ENCODE data around the gene THRB. TPM values are rescaled to one million over a fixed set of nuclear protein-coding genes. Genes with fewer than 3 reads are reported as not detected.
A peak's percentile ranks its signal among the peaks of the same experiment; 100 is the strongest.

Gene THRB
- total RNA-seq, 3 donors from 2014 or later, result 29.8 to 40.2 (median 39.2) TPM

- no peak for DNase-seq (ENCODE audit: low spot score in 2 of 2)
- Histone ChIP-seq H3K27ac (peak overlapping the region; percentile 83 to 85), H3K27me3 (no peaks in the 10 kb centered on the region), H3K4me1 (no peaks in the 10 kb centered on the region), H3K4me3 (peak overlapping the region; percentile 74 to 85 (median 81)), H3K9me3 (no peaks in the 10 kb centered on the region), H3K36me3 (no peaks in the 10 kb centered on the region)
- intact Hi-C loops (cut with DNase I; ENCODE audit: low total_unique reads), result no loop called here
- no peak for TF ChIP-seq POLR2A (IDR thresholded peaks at IDR 0.05)
- no peak for TF ChIP-seq CTCF (IDR thresholded peaks at IDR 0.05)
These were observed 26.3 kb upstream of the THRB start for GRCh38 chr3:24520976-24521419.

GRCh38 chr3:24520101-24520495, 25.4 kb upstream of the THRB start:
- Histone ChIP-seq H3K4me1 (no peaks in the 10 kb centered on the region), H3K4me3 (no peak overlapping the region), H3K27me3 (no peaks in the 10 kb centered on the region), H3K9me3 (no peaks in the 10 kb centered on the region), H3K36me3 (no peaks in the 10 kb centered on the region), H3K27ac (no peak overlapping the region)
- TF ChIP-seq POLR2A (IDR thresholded peaks at IDR 0.05) (no peak), CTCF (IDR thresholded peaks at IDR 0.05) (no peak), POLR2AphosphoS5 (IDR thresholded peaks at IDR 0.05) (no peak)
- intact Hi-C loops (cut with DNase I; ENCODE audit: low total_unique reads), result no loop called here
- DNase-seq (ENCODE audit: low spot score in 2 of 2), result no peak

- Histone ChIP-seq H3K27me3 (no peaks in the 10 kb centered on the region), H3K9me3 (no peaks in the 10 kb centered on the region), H3K27ac (no peak overlapping the region), H3K36me3 (no peaks in the 10 kb centered on the region), H3K4me1 (no peaks in the 10 kb centered on the region), H3K4me3 (no peak overlapping the region)
- DNase-seq (ENCODE audit: low spot score in 2 of 2), result peak in 1 of 2 donors; percentile 23
- intact Hi-C loops (cut with DNase I; ENCODE audit: low total_unique reads), result no loop called here
- no peak for TF ChIP-seq POLR2A (IDR thresholded peaks at IDR 0.05)
- no peak for TF ChIP-seq POLR2AphosphoS5 (IDR thresholded peaks at IDR 0.05)
- TF ChIP-seq CTCF (IDR thresholded peaks at IDR 0.05), result no peak
These were observed 24.9 kb upstream of the THRB start for GRCh38 chr3:24519368-24520100.

GRCh38 chr3:24518990-24519367, 24.3 kb upstream of the THRB start:
- no peak for TF ChIP-seq POLR2A (IDR thresholded peaks at IDR 0.05)
- TF ChIP-seq CTCF (IDR thresholded peaks at IDR 0.05), result no peak
- TF ChIP-seq POLR2AphosphoS5 (IDR thresholded peaks at IDR 0.05), result no peak
- intact Hi-C loops (cut with DNase I; ENCODE audit: low total_unique reads), result no loop called here
- DNase-seq (ENCODE audit: low spot score in 2 of 2), result no peak
- Histone ChIP-seq H3K36me3 (no peaks in the 10 kb centered on the region), H3K9me3 (no peaks in the 10 kb centered on the region), H3K4me3 (no peak overlapping the region), H3K27ac (no peak overlapping the region), H3K4me1 (no peaks in the 10 kb centered on the region), H3K27me3 (no peaks in the 10 kb centered on the region)

GRCh38 chr3:24514119-24514518, 19.5 kb upstream of the THRB start:
- intact Hi-C loops (cut with DNase I; ENCODE audit: low total_unique reads), result no loop called here

More at GRCh38 chr3:24514119-24514518, 19.5 kb upstream of the THRB start:
- TF ChIP-seq CTCF (IDR thresholded peaks at IDR 0.05), result no peak
- no peak for TF ChIP-seq POLR2AphosphoS5 (IDR thresholded peaks at IDR 0.05)
- TF ChIP-seq POLR2A (IDR thresholded peaks at IDR 0.05), result no peak
- DNase-seq (ENCODE audit: low spot score in 2 of 2), result no peak
- Histone ChIP-seq H3K9me3 (no peaks in the 10 kb centered on the region), H3K4me1 (no peaks in the 10 kb centered on the region), H3K4me3 (no peak overlapping the region), H3K27ac (no peak overlapping the region), H3K36me3 (no peaks in the 10 kb centered on the region), H3K27me3 (no peaks in the 10 kb centered on the region)
